ENCODE measurements around the gene FLII. TPM values are rescaled to one million over a fixed set of nuclear protein-coding genes. Genes with fewer than 3 reads are reported as not detected.

The FLII gene
- total and polyA plus RNA-seq, 2 donors, result 112 to 195 TPM

DNA sequence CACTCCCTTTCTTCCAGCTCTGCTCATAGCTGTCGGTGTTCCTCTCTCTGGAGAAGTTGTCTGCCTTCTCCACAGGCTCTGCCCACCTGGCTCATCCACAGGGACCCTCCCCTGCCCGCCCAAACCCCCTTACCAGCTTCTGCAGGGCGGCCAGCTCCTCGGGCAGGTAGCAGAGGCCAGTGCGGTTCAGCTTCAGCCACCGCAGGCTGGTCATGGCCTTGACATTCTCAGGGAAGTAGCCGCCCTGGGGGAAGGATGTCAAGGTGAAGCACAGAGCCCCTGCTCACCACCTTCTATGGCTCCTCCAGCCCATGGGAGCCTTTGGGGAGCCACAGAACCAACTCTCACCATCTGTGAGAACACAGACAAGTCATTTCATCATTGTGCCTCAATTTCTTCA, 1.8 kb downstream of the FLII start:
- Histone ChIP-seq H3K4me1 (ENCODE audit: control insufficient read depth in 2 of 2, insufficient read depth in 2 of 2, low read length in 2 of 2) (peaks cover 30 to 38% of the 10 kb centered on the region in 2 donors), H3K9me3 (ENCODE audit: control insufficient read depth in 2 of 2, insufficient read depth in 1 of 2, low read length in 1 of 2) (peaks cover 3 to 4% of the 10 kb centered on the region in 2 donors), H3K27ac (ENCODE audit: low read depth in 1 of 2, low read length in 1 of 2) (no peak overlapping the region), H3K4me3 (ENCODE audit: low read length in 2 of 2) (no peak overlapping the region), H3K27me3 (ENCODE audit: control insufficient read depth in 2 of 2, insufficient read depth in 1 of 2, low read length in 1 of 2) (no peaks in the 10 kb centered on the region), H3K36me3 (ENCODE audit: control insufficient read depth in 2 of 2, insufficient read depth in 2 of 2, low read length in 1 of 2) (peaks cover 46 to 47% of the 10 kb centered on the region in 2 donors)
- no peak for DNase-seq (ENCODE audit: low read depth in 6 of 9, low spot score in 9 of 9)
- 97% methylated on average over 7 of the region's 7 CpGs for WGBS

- WGBS, result over 99% methylated on average over 11 of the region's 11 CpGs
- no peak overlapping the region for H3K4me3 ChIP-seq (ENCODE audit: low read length in 2 of 2)
- H3K27me3 ChIP-seq (ENCODE audit: control insufficient read depth in 2 of 2, insufficient read depth in 1 of 2, low read length in 1 of 2), result no peaks in the 10 kb centered on the region
- peaks cover 26 to 34% of the 10 kb centered on the region in 2 donors for H3K4me1 ChIP-seq (ENCODE audit: control insufficient read depth in 2 of 2, insufficient read depth in 2 of 2, low read length in 2 of 2)
- peaks cover 3 to 4% of the 10 kb centered on the region in 2 donors for H3K9me3 ChIP-seq (ENCODE audit: control insufficient read depth in 2 of 2, insufficient read depth in 1 of 2, low read length in 1 of 2)
- H3K36me3 ChIP-seq (ENCODE audit: control insufficient read depth in 2 of 2, insufficient read depth in 2 of 2, low read length in 1 of 2), result peaks cover 50 to 51% of the 10 kb centered on the region in 2 donors
- DNase-seq (ENCODE audit: low read depth in 6 of 9, low spot score in 9 of 9), result no peak
- H3K27ac ChIP-seq (ENCODE audit: low read depth in 1 of 2, low read length in 1 of 2), result no peak overlapping the region
Observed at GRCh38 chr17:18256351-18256750, 2.2 kb downstream of the FLII start.

DNA sequence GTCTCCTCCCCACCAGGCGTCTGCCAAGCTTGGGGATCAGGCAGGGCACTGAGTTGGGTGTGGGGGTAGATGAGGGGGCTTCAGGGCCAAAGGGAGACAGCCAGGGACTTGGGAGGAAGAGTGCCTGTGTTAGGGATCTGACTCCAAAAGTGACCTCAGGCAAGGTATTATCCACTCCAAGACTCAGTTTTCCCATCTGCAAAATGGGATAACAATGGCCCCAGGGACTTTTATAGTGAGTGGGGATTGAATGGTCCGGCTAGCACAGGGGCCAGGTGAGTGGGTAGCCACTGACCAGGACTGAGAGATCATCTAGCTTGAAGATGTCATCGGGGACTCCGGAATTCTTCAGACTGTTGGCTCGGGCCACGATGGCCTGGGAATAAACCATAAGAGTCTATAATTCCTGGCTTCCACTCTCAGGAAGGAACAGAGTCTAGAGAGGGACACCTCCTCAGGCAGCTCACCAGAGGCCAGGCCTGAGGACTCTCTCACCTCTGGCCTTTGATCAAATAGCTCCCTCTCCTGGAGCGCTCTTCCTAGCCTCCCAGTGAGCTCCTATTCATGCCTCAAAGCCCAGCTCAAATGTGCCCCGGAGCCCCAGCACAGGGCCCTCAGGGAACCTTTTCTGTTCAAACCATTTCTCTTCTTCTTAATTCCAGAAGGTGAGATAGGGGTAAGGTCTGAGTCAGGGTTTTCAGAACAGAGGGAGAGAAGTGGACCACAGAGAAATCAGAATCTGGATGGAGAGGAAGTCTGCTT, 3.5 kb downstream of the FLII start:
- Histone ChIP-seq H3K36me3 (ENCODE audit: control insufficient read depth in 2 of 2, insufficient read depth in 2 of 2, low read length in 1 of 2) (peaks cover 62 to 64% of the 10 kb centered on the region in 2 donors), H3K27ac (ENCODE audit: low read depth in 1 of 2, low read length in 1 of 2) (no peak overlapping the region), H3K9me3 (ENCODE audit: control insufficient read depth in 2 of 2, insufficient read depth in 1 of 2, low read length in 1 of 2) (peaks cover 3 to 4% of the 10 kb centered on the region in 2 donors), H3K4me1 (ENCODE audit: control insufficient read depth in 2 of 2, insufficient read depth in 2 of 2, low read length in 2 of 2) (peaks cover 20 to 25% of the 10 kb centered on the region in 2 donors), H3K27me3 (ENCODE audit: control insufficient read depth in 2 of 2, insufficient read depth in 1 of 2, low read length in 1 of 2) (no peaks in the 10 kb centered on the region), H3K4me3 (ENCODE audit: low read length in 2 of 2) (no peak overlapping the region)
- DNase-seq (ENCODE audit: low read depth in 6 of 9, low spot score in 9 of 9), result no peak
- WGBS, result 97% methylated on average over 8 of the region's 8 CpGs

DNA sequence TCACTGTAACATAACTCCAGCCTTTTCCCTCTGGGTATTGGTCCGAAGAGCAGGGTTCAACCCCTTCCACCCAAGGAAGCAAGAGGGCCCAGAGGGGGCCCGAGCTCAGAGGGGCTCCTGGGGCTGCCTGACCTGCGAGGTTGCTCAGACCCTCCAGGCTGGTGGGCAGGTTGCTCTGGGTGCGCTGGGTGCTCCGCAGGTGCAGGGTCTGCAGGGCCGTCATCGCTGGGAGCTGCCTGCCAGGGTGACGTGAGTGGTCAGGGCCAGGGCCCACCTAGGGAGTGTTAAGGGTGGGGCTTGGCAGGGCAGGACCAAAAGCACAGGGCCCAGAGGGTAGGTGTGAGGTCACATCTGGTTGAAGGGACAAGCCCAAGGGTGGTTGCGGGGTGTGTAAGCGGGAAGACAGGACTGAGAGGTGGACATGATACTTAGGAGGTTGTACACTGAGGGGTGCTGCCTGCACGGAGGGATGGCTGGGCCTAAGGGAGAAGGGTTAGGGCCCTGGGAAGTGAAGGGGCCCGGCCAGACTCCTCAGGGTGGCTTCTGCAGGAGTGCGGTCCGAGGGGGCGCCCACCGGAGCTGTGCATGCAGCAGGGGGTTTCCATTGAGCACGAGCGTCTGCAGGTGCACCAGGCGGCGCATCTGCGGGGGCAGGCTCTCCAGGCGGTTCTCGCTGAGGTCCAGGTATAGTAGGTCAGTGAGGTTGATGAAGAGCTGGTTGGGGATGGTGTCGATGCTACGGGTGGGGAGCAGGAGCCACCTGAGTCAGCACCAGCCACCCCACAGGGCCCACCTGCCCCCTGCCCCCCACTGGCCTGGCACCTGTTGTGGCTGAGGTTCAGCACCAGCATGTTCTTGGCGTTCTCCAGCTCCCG, 4.4 kb downstream of the FLII start:
- no peak for DNase-seq (ENCODE audit: low read depth in 6 of 9, low spot score in 9 of 9)
- peaks cover 16 to 19% of the 10 kb centered on the region in 2 donors for H3K4me1 ChIP-seq (ENCODE audit: control insufficient read depth in 2 of 2, insufficient read depth in 2 of 2, low read length in 2 of 2)
- WGBS, result 97% methylated on average over 27 of the region's 27 CpGs

GRCh38 chr17:18253187-18253884, 5.2 kb downstream of the FLII start:
- peaks cover 11 to 13% of the 10 kb centered on the region in 2 donors for H3K4me1 ChIP-seq (ENCODE audit: control insufficient read depth in 2 of 2, insufficient read depth in 2 of 2, low read length in 2 of 2)
- WGBS, result 98% methylated on average over 16 of the region's 16 CpGs
- no peaks in the 10 kb centered on the region for H3K27me3 ChIP-seq (ENCODE audit: control insufficient read depth in 2 of 2, insufficient read depth in 1 of 2, low read length in 1 of 2)

More for the DNA sequence above, 4.4 kb downstream of the FLII start:
- Histone ChIP-seq H3K27ac (ENCODE audit: low read depth in 1 of 2, low read length in 1 of 2) (no peak overlapping the region), H3K4me3 (ENCODE audit: low read length in 2 of 2) (no peak overlapping the region), H3K27me3 (ENCODE audit: control insufficient read depth in 2 of 2, insufficient read depth in 1 of 2, low read length in 1 of 2) (no peaks in the 10 kb centered on the region), H3K9me3 (ENCODE audit: control insufficient read depth in 2 of 2, insufficient read depth in 1 of 2, low read length in 1 of 2) (peaks cover 3 to 4% of the 10 kb centered on the region in 2 donors), H3K36me3 (ENCODE audit: control insufficient read depth in 2 of 2, insufficient read depth in 2 of 2, low read length in 1 of 2) (peaks cover 64 to 66% of the 10 kb centered on the region in 2 donors)

GRCh38 chr17:18252160-18252559, 6.4 kb downstream of the FLII start:
- 98% methylated on average over 5 of the region's 5 CpGs for WGBS
- Histone ChIP-seq H3K36me3 (ENCODE audit: control insufficient read depth in 2 of 2, insufficient read depth in 2 of 2, low read length in 1 of 2) (peaks cover 80 to 84% of the 10 kb centered on the region in 2 donors), H3K27me3 (ENCODE audit: control insufficient read depth in 2 of 2, insufficient read depth in 1 of 2, low read length in 1 of 2) (no peaks in the 10 kb centered on the region), H3K4me1 (ENCODE audit: control insufficient read depth in 2 of 2, insufficient read depth in 2 of 2, low read length in 2 of 2) (peaks cover 5 to 7% of the 10 kb centered on the region in 2 donors), H3K27ac (ENCODE audit: low read depth in 1 of 2, low read length in 1 of 2) (no peak overlapping the region), H3K4me3 (ENCODE audit: low read length in 2 of 2) (no peak overlapping the region), H3K9me3 (ENCODE audit: control insufficient read depth in 2 of 2, insufficient read depth in 1 of 2, low read length in 1 of 2) (peaks cover 3 to 4% of the 10 kb centered on the region in 2 donors)
- no peak for DNase-seq (ENCODE audit: low read depth in 6 of 9, low spot score in 9 of 9)

More at GRCh38 chr17:18253187-18253884, 5.2 kb downstream of the FLII start:
- peaks cover 3 to 4% of the 10 kb centered on the region in 2 donors for H3K9me3 ChIP-seq (ENCODE audit: control insufficient read depth in 2 of 2, insufficient read depth in 1 of 2, low read length in 1 of 2)
- no peak overlapping the region for H3K27ac ChIP-seq (ENCODE audit: low read depth in 1 of 2, low read length in 1 of 2)
- H3K36me3 ChIP-seq (ENCODE audit: control insufficient read depth in 2 of 2, insufficient read depth in 2 of 2, low read length in 1 of 2), result peaks cover 72 to 73% of the 10 kb centered on the region in 2 donors
- no peak for DNase-seq (ENCODE audit: low read depth in 6 of 9, low spot score in 9 of 9)
- no peak overlapping the region for H3K4me3 ChIP-seq (ENCODE audit: low read length in 2 of 2)

DNA sequence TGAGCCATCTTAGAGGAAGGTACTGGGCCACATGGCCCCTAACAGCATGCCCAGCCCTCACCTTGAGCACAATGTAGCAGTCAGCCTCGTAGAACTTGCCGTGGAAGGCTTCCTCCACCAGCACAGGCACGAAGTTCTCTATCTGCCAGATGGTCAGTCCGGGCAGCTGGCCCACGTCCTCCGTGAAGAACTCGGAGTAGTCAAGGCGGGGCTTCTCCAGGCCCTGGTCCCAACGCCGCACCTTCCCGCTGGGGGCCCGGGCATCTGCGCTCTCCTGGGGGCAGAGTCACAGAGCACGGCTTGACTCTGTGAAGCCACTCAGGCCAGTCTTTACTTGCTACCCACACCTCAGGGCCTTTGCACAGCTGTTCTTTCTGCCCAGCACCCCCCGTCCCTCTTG, 7.3 kb downstream of the FLII start:
- H3K4me1 ChIP-seq (ENCODE audit: control insufficient read depth in 2 of 2, insufficient read depth in 2 of 2, low read length in 2 of 2), result peaks cover 0 to 4% of the 10 kb centered on the region in 2 donors
- H3K9me3 ChIP-seq (ENCODE audit: control insufficient read depth in 2 of 2, insufficient read depth in 1 of 2, low read length in 1 of 2), result peaks cover 3 to 4% of the 10 kb centered on the region in 2 donors
- no peaks in the 10 kb centered on the region for H3K27me3 ChIP-seq (ENCODE audit: control insufficient read depth in 2 of 2, insufficient read depth in 1 of 2, low read length in 1 of 2)
- H3K36me3 ChIP-seq (ENCODE audit: control insufficient read depth in 2 of 2, insufficient read depth in 2 of 2, low read length in 1 of 2), result peaks cover 87 to 90% of the 10 kb centered on the region in 2 donors
- 97% methylated on average over 15 of the region's 15 CpGs for WGBS
- no peak overlapping the region for H3K27ac ChIP-seq (ENCODE audit: low read depth in 1 of 2, low read length in 1 of 2)
- no peak for DNase-seq (ENCODE audit: low read depth in 6 of 9, low spot score in 9 of 9)
- H3K4me3 ChIP-seq (ENCODE audit: low read length in 2 of 2), result no peak overlapping the region

DNA sequence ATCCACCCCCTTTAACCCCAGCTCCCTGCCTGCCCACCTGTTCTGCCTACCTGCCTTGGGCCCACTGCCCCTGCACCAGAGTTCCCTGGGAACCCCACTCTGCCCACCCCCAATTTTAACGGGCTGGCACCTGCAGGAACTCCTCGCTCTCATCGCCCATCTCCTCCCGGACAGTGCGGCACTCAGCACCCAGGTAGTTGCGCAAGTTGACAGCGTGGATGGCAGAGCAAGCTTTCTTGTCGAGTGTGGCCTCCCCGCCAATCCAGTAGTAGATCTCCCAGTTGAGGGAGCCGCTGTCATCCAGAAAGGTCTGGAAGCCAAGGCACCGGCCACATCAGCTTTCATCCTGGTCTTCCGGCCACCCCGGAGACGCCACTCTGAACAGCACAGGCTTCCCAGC, 7.8 kb downstream of the FLII start:
- H3K9me3 ChIP-seq (ENCODE audit: control insufficient read depth in 2 of 2, insufficient read depth in 1 of 2, low read length in 1 of 2), result peaks cover 3 to 4% of the 10 kb centered on the region in 2 donors
- H3K27me3 ChIP-seq (ENCODE audit: control insufficient read depth in 2 of 2, insufficient read depth in 1 of 2, low read length in 1 of 2), result no peaks in the 10 kb centered on the region
- H3K4me3 ChIP-seq (ENCODE audit: low read length in 2 of 2), result no peak overlapping the region
- no peak for DNase-seq (ENCODE audit: low read depth in 6 of 9, low spot score in 9 of 9)
- peaks cover 87 to 91% of the 10 kb centered on the region in 2 donors for H3K36me3 ChIP-seq (ENCODE audit: control insufficient read depth in 2 of 2, insufficient read depth in 2 of 2, low read length in 1 of 2)
- WGBS, result 98% methylated on average over 14 of the region's 14 CpGs
- H3K4me1 ChIP-seq (ENCODE audit: control insufficient read depth in 2 of 2, insufficient read depth in 2 of 2, low read length in 2 of 2), result peaks cover 0 to 4% of the 10 kb centered on the region in 2 donors
- H3K27ac ChIP-seq (ENCODE audit: low read depth in 1 of 2, low read length in 1 of 2), result no peak overlapping the region

Data from thymus (tissue), 11 donors.